Liver (tissue), 9 donors: Measurements from ENCODE around the gene KCNMA1. TPM values are rescaled to one million over a fixed set of nuclear protein-coding genes. Genes with fewer than 3 reads are reported as not detected.

Source experiments
- DNase-seq: peaks from one replicate; pipeline ENCODE4 v3.0.0-alpha.2; 2017; ENCODE audit warnings: low spot score
- H3K27ac ChIP-seq, 2 donors: one replicate each; pipeline ENCODE4 v1.7.0; 2013; ENCODE audit warnings: inconsistent platforms in 2 of 2, low read length in 2 of 2, control low read depth in 1 of 2, low read depth in 1 of 2, mild to moderate bottlenecking in 1 of 2
- H3K27me3 ChIP-seq, 4 donors: one replicate each; pipeline versions ENCODE4 v1.6.1 to v1.7.0; 2013; ENCODE audit warnings: low read length in 3 of 4, inconsistent platforms in 1 of 4, mild to moderate bottlenecking in 1 of 4, moderate library complexity in 1 of 4; ENCODE audit not compliant: control insufficient read depth in 4 of 4, insufficient read depth in 4 of 4
- H3K36me3 ChIP-seq, 4 donors: one replicate each; pipeline versions ENCODE4 v1.6.1 to v1.7.0; 2013; ENCODE audit warnings: low read length in 3 of 4, mild to moderate bottlenecking in 3 of 4, low read depth in 1 of 4, moderate library complexity in 1 of 4; ENCODE audit not compliant: control insufficient read depth in 4 of 4, insufficient read depth in 3 of 4
- H3K4me1 ChIP-seq, 4 donors: one replicate each; pipeline versions ENCODE4 v1.6.1 to v1.7.0; 2013; ENCODE audit warnings: low read length in 3 of 4, mild to moderate bottlenecking in 3 of 4, moderate library complexity in 1 of 4; ENCODE audit not compliant: control insufficient read depth in 4 of 4, insufficient read depth in 4 of 4
- H3K4me3 ChIP-seq, 3 donors: one replicate each; pipeline versions ENCODE4 v1.6.1 to v1.7.0; 2013; ENCODE audit warnings: low read length in 3 of 3, control low read depth in 1 of 3, low read depth in 1 of 3, mild to moderate bottlenecking in 1 of 3
- H3K9ac ChIP-seq, 2 donors: one replicate each; pipeline ENCODE4 v1.7.0; 2013; ENCODE audit warnings: low read length in 2 of 2, mild to moderate bottlenecking in 2 of 2, moderate library complexity in 2 of 2, control low read depth in 1 of 2, low read depth in 1 of 2
- H3K9me3 ChIP-seq, 4 donors: one replicate each; pipeline versions ENCODE4 v1.6.1 to v1.7.0; 2013; ENCODE audit warnings: low read length in 3 of 4; ENCODE audit not compliant: control insufficient read depth in 4 of 4
- ATF3 ChIP-seq: IDR thresholded peaks from 2 replicates; pipeline ENCODE4 v1.6.1; 2016; ENCODE audit warnings: antibody characterized with exemption
- CTCF ChIP-seq: fragments of 150-350 bp; IDR thresholded peaks from 2 replicates; pipeline ENCODE4 v1.5.1; 2017; ENCODE audit warnings: improper control_type of control experiment, low read depth, low read length; ENCODE audit not compliant: missing input control
- EGR1 ChIP-seq, 2 donors: IDR thresholded peaks; 2 replicates each; pipeline ENCODE4 v1.6.1; 2016 to 2018; ENCODE audit warnings: antibody characterized with exemption in 2 of 2, low read depth in 2 of 2
- FOXA1 ChIP-seq: IDR thresholded peaks from 2 replicates; pipeline ENCODE4 v1.6.1; 2016; ENCODE audit warnings: antibody characterized with exemption
- FOXA2 ChIP-seq: IDR thresholded peaks from 2 replicates; pipeline ENCODE4 v1.6.1; 2016; ENCODE audit warnings: antibody characterized with exemption
- HNF4A ChIP-seq, 2 donors: conservative IDR thresholded peaks; 2 replicates each; pipeline ENCODE4 v1.6.1; 2016; ENCODE audit warnings: antibody characterized with exemption in 2 of 2, mild to moderate bottlenecking in 2 of 2
- HNF4G ChIP-seq: IDR thresholded peaks from 2 replicates; pipeline ENCODE4 v1.6.1; 2016; ENCODE audit warnings: antibody characterized with exemption
- JUND ChIP-seq, 2 donors: IDR thresholded peaks; 2 replicates each; pipeline ENCODE4 v1.6.1; 2016; ENCODE audit warnings: antibody characterized with exemption in 2 of 2
- MAX ChIP-seq: IDR thresholded peaks from 2 replicates; pipeline ENCODE4 v1.6.1; 2016; ENCODE audit warnings: antibody characterized with exemption
- NR2F2 ChIP-seq: IDR thresholded peaks from 2 replicates; pipeline ENCODE4 v1.6.1; 2016; ENCODE audit warnings: antibody characterized with exemption
- RAD21 ChIP-seq, 2 donors: IDR thresholded peaks; 2 replicates each; pipeline ENCODE4 v1.6.1; 2016; ENCODE audit warnings: antibody characterized with exemption in 2 of 2, mild to moderate bottlenecking in 2 of 2
- REST ChIP-seq: IDR thresholded peaks from 2 replicates; pipeline ENCODE4 v1.6.1; 2016; ENCODE audit warnings: antibody characterized with exemption, mild to moderate bottlenecking
- RXRA ChIP-seq, 2 donors: IDR thresholded peaks; 2 replicates each; pipeline ENCODE4 v1.6.1; 2017 to 2018; ENCODE audit warnings: antibody characterized with exemption in 2 of 2, mild to moderate bottlenecking in 1 of 2
- SP1 ChIP-seq: IDR thresholded peaks from 2 replicates; pipeline ENCODE4 v1.6.1; 2018; ENCODE audit warnings: antibody characterized with exemption, mild to moderate bottlenecking
- TAF1 ChIP-seq: conservative IDR thresholded peaks from 2 replicates; pipeline ENCODE4 v1.6.1; 2016; ENCODE audit warnings: antibody characterized with exemption, mild to moderate bottlenecking
- YY1 ChIP-seq: IDR thresholded peaks from 2 replicates; pipeline ENCODE4 v1.6.1; 2016; ENCODE audit warnings: antibody characterized with exemption, mild to moderate bottlenecking
- ZBTB33 ChIP-seq: IDR thresholded peaks from 2 replicates; pipeline ENCODE4 v1.6.1; 2016; ENCODE audit warnings: antibody characterized with exemption
- WGBS: extraction: QIAGEN DNeasy Blood & Tissue Kit; methylation state at CpG from one replicate; pipeline ENCODE4 v1.1.7; 2013; 5-methylcytosine and 5-hydroxymethylcytosine counted together
- polyA plus RNA-seq, 2 donors: library from polyadenylated mRNA; stranded (reverse) in 1 of 2; unstranded in 1 of 2; fragments of 200-250 nt in 1 of 2; fragments of >200 nt in 1 of 2; fragmentation: Nextera tagmentation in 1 of 2; extraction: Ambion mirVana in 1 of 2; gene quantifications; one replicate each; pipeline versions ENCODE4 v1.2.1 to v1.2.3, GENCODE V29; 2013 to 2015
- total RNA-seq, 2 donors: library from RNA; depleted of rRNA; stranded (reverse); fragments of >200 nt; gene quantifications; one replicate each; pipeline ENCODE4 v1.2.3, GENCODE V29; 2014
- donor health status: healthy.
- donor health status: healthy.
- donor health status: healthy.
- donor health status: healthy.
- donor health status: healthy.

The KCNMA1 gene
- total and polyA plus RNA-seq, 4 donors = 2.5 to 9.7 (median 4.7) TPM

- peak; percentile 52 to 64 for TF ChIP-seq RAD21 (IDR thresholded peaks at IDR 0.05)
- no peak for TF ChIP-seq TAF1
- TF ChIP-seq HNF4G = no peak
- no peak for TF ChIP-seq FOXA2
- TF ChIP-seq ATF3 = no peak
- no peak for TF ChIP-seq EGR1 (IDR thresholded peaks at IDR 0.05; ENCODE audit: low read depth in 2 of 2)
- TF ChIP-seq NR2F2 = no peak
- TF ChIP-seq YY1 = no peak
- TF ChIP-seq REST = no peak
- TF ChIP-seq CTCF = no peak
- no peak for TF ChIP-seq HNF4A (conservative IDR thresholded peaks at IDR 0.05)
- TF ChIP-seq FOXA1 = no peak
- TF ChIP-seq ZBTB33 = no peak
- peak in 1 of 2 donors; percentile 6 for TF ChIP-seq RXRA (IDR thresholded peaks at IDR 0.05)
- peak in 1 of 2 donors; percentile 3 for TF ChIP-seq JUND (IDR thresholded peaks at IDR 0.05)
- no peak for TF ChIP-seq SP1
- no peak for DNase-seq
- Histone ChIP-seq H3K27me3 (no peaks in the 10 kb centered on the region), H3K36me3 (no peaks in the 10 kb centered on the region), H3K9me3 (no peaks in the 10 kb centered on the region), H3K9ac (no peak overlapping the region), H3K4me1 (peaks cover 0 to 4% (median 0%) of the 10 kb centered on the region in 4 donors), H3K27ac (no peak overlapping the region), H3K4me3 (no peak overlapping the region)
- 51% methylated on average over 4 of the region's 4 CpGs for WGBS
These were observed 132.7 kb downstream of the KCNMA1 start for GRCh38 chr10:77504873-77505257.

GRCh38 chr10:77504196-77504872 is 133.3 kb downstream of the KCNMA1 start:
- Histone ChIP-seq H3K9ac (no peak overlapping the region), H3K4me3 (no peak overlapping the region), H3K27ac (no peak overlapping the region), H3K4me1 (peaks cover 0 to 4% (median 0%) of the 10 kb centered on the region in 4 donors), H3K36me3 (no peaks in the 10 kb centered on the region), H3K9me3 (no peaks in the 10 kb centered on the region), H3K27me3 (no peaks in the 10 kb centered on the region)
- no peak for DNase-seq
- TF ChIP-seq FOXA2 (no peak), ZBTB33 (no peak), FOXA1 (no peak), HNF4A (conservative IDR thresholded peaks at IDR 0.05) (no peak), RAD21 (IDR thresholded peaks at IDR 0.05) (no peak), YY1 (no peak), SP1 (no peak), ATF3 (no peak), MAX (no peak), NR2F2 (no peak), RXRA (IDR thresholded peaks at IDR 0.05) (no peak), TAF1 (no peak), CTCF (no peak), EGR1 (IDR thresholded peaks at IDR 0.05; ENCODE audit: low read depth in 2 of 2) (no peak)
- 97% methylated on average over 2 of the region's 2 CpGs for WGBS
